Endothelial cell (in vitro differentiated cells): ENCODE measurements around the gene OR4S2. TPM values are rescaled to one million over a fixed set of nuclear protein-coding genes. Genes with fewer than 3 reads are reported as not detected.

ENCODE experiments used
- DNase-seq: peaks from one replicate; pipeline ENCODE4 v3.0.0; 2021; ENCODE audit warnings: low spot score
- H3K27ac Mint-ChIP-seq: one replicate; pipeline ENCODE4 v1.8.0; 2021; ENCODE audit warnings: mixed read lengths, inconsistent platforms; ENCODE audit not compliant: unreplicated experiment
- H3K27me3 Mint-ChIP-seq: one replicate; pipeline ENCODE4 v1.8.0; 2021; ENCODE audit warnings: mild to moderate bottlenecking, moderate library complexity, mixed read lengths, inconsistent platforms; ENCODE audit not compliant: unreplicated experiment
- H3K36me3 Mint-ChIP-seq: one replicate; pipeline ENCODE4 v1.8.0; 2021; ENCODE audit warnings: mild to moderate bottlenecking, low read depth, mixed read lengths, inconsistent platforms; ENCODE audit not compliant: unreplicated experiment
- H3K4me1 Mint-ChIP-seq: one replicate; pipeline ENCODE4 v1.8.0; 2021; ENCODE audit warnings: mild to moderate bottlenecking, mixed read lengths, inconsistent platforms; ENCODE audit not compliant: unreplicated experiment
- H3K4me3 Mint-ChIP-seq: one replicate; pipeline ENCODE4 v1.8.0; 2021; ENCODE audit warnings: mild to moderate bottlenecking, mixed read lengths, inconsistent platforms; ENCODE audit not compliant: unreplicated experiment
- H3K9me3 Mint-ChIP-seq: one replicate; pipeline ENCODE4 v1.8.0; 2021; ENCODE audit warnings: mixed read lengths, inconsistent platforms; ENCODE audit not compliant: unreplicated experiment
- CTCF ChIP-seq: fragments of 200-600 bp; sonication (generic); IDR thresholded peaks from one replicate; pipeline ENCODE4 v1.5.0; 2021; ENCODE audit warnings: antibody characterized with exemption; ENCODE audit not compliant: unreplicated experiment
- total RNA-seq: library from RNA; stranded (reverse); fragmentation: NEBNext Ultra II Directional; extraction: Animal tissue kit (Norgen Biotek cat#: 25700); gene quantifications from one replicate; pipeline ENCODE4 v1.2.1, GENCODE V29; 2021; ENCODE audit not compliant: unreplicated experiment

OR4S2 gene
- total RNA-seq, 1 donor from 2014 or later, result not detected

DNA sequence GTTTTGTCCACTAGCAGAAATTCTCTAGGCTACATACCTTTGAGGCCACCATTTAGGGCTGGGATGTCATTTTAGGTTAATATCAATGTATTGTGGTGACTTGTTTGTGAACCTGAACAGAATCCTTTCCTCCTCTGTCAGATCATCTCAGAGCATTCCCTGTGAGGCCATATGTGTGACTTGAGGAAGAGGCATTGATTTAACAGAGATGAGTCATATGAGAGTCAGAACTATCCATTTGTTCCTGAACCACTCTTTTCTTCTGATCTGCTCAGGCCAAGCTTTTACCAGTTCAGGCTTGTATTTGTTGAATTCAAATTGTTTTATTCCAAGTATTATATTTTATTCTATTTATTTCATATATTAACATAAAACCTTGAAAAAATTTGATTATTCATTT is 7.0 kb downstream of the OR4S2 start:
- Mint-ChIP-seq H3K27me3 (no peaks in the 10 kb centered on the region), H3K27ac (no peak overlapping the region), H3K9me3 (peaks cover 25% of the 10 kb centered on the region), H3K4me1 (no peaks in the 10 kb centered on the region), H3K4me3 (no peak overlapping the region), H3K36me3 (peaks cover 3% of the 10 kb centered on the region)
- DNase-seq, result no peak
- TF ChIP-seq CTCF, result no peak

DNA sequence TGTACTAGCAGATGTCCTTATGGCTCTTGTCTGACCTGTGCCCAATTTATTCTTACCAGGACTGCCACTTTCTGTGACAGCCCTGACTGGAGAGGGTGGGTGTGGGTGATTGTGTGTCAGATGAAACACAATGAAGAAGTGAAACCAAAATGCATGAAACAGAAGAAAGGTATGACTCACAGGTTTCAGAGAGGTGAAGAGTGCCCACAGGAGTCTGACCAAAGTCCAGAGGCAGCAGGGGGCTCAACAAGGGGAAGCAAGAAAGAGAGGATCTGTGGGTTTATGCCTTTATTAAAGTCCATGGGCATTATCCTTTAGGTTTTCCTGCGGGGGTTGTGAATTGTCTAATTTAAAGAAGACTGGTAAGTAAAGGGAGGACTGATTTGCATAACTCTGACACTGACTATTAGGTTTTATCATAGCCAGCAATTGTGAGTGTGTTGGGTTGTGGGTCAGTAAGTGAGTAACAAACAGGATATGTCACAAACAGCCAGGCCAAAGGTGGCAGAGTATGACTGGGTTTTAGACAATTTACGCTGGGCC is 10.0 kb downstream of the OR4S2 start:
- DNase-seq, result no peak
- no peaks in the 10 kb centered on the region for H3K27me3 Mint-ChIP-seq
- no peak overlapping the region for H3K4me3 Mint-ChIP-seq
- H3K9me3 Mint-ChIP-seq, result peaks cover 22% of the 10 kb centered on the region
- H3K27ac Mint-ChIP-seq, result no peak overlapping the region
- H3K36me3 Mint-ChIP-seq, result peaks cover 3% of the 10 kb centered on the region
- H3K4me1 Mint-ChIP-seq, result no peaks in the 10 kb centered on the region
- no peak for TF ChIP-seq CTCF

- no peak overlapping the region for H3K27ac Mint-ChIP-seq
- H3K9me3 Mint-ChIP-seq, result peaks cover 19% of the 10 kb centered on the region
- no peaks in the 10 kb centered on the region for H3K4me1 Mint-ChIP-seq
- H3K4me3 Mint-ChIP-seq, result no peak overlapping the region
- DNase-seq, result no peak
- peaks cover 3% of the 10 kb centered on the region for H3K36me3 Mint-ChIP-seq
- no peak for TF ChIP-seq CTCF
- no peaks in the 10 kb centered on the region for H3K27me3 Mint-ChIP-seq
These were observed 10.5 kb downstream of the OR4S2 start for GRCh38 chr11:55658608-55659007.

DNA sequence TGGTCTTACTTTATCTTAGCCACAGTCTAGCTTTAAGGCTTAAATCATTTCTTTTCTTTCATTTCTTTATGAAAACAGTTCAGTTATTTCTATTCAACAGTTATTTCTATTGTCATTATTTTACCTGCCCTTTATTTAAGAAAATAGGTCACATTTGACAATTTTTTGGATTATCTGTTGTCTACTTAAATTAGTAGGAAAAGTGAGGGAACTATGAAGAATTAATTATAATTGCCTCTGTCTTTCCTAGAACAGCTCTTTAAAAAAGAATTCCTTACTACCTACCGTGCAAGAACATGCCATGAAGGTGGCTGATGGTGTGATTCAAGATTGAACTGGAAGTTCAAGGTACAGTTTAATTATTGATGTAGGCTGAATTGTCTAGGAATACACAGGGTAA is 13.8 kb downstream of the OR4S2 start, which contains the start of gene OR4C6:
Gene OR4C6 (plus strand): TSS at position 301 of the 400 bp plus-strand sequence. CDS start 2,966 bp downstream, outside the sequence.
- H3K4me3 Mint-ChIP-seq, result no peak within 1 kb of the TSS
- no peak for DNase-seq
- H3K27ac Mint-ChIP-seq, result no peak within 1 kb of the TSS
- H3K27me3 Mint-ChIP-seq, result no peaks in the 10 kb centered on the region
- no peak for TF ChIP-seq CTCF
- H3K9me3 Mint-ChIP-seq, result peaks cover 13% of the 10 kb centered on the region
- no peaks in the 10 kb centered on the region for H3K36me3 Mint-ChIP-seq
- no peaks in the 10 kb centered on the region for H3K4me1 Mint-ChIP-seq

GRCh38 chr11:55669376-55669775 is 21.2 kb downstream of the OR4S2 start:
- Mint-ChIP-seq H3K4me1 (no peaks in the 10 kb centered on the region), H3K9me3 (peaks cover 18% of the 10 kb centered on the region), H3K4me3 (no peak overlapping the region), H3K27me3 (no peaks in the 10 kb centered on the region), H3K36me3 (no peaks in the 10 kb centered on the region), H3K27ac (no peak overlapping the region)
- no peak for DNase-seq
- TF ChIP-seq CTCF, result no peak
